GM19240 (cell line): Measurements from ENCODE around the gene SPATA16.
"Not testable (repeated sequence)": the region's sequence is repeated elsewhere in the genome, so short reads cannot be mapped to it uniquely, and the experiment has no call there.

Experiments used
- DNase-seq: peaks from one replicate; pipeline ENCODE4 v3.0.0; 2011; ENCODE audit warnings: low spot score; ENCODE audit not compliant: insufficient read length

SPATA16 gene

GRCh38 chr3:172885704-172886103 is 255.3 kb downstream of the SPATA16 start:
- no peak for DNase-seq

- DNase-seq, result no peak
These were observed 258.5 kb downstream of the SPATA16 start for GRCh38 chr3:172882563-172882962.

- DNase-seq, result not testable (repeated sequence)
These were observed 261.7 kb downstream of the SPATA16 start for GRCh38 chr3:172879381-172879780.

GRCh38 chr3:172877011-172877410 is 264.0 kb downstream of the SPATA16 start:
- no peak for DNase-seq

GRCh38 chr3:172876297-172876696 is 264.7 kb downstream of the SPATA16 start:
- DNase-seq, result no peak

- no peak for DNase-seq
These were observed 266.0 kb downstream of the SPATA16 start for GRCh38 chr3:172875039-172875438.

GRCh38 chr3:172869784-172870518 is 271.1 kb downstream of the SPATA16 start:
- no peak for DNase-seq

GRCh38 chr3:172869368-172869771 is 271.7 kb downstream of the SPATA16 start:
- DNase-seq, result no peak

GRCh38 chr3:172868582-172869200 is 272.3 kb downstream of the SPATA16 start:
- DNase-seq, result no peak

GRCh38 chr3:172866726-172867350 is 274.2 kb downstream of the SPATA16 start:
- not testable (repeated sequence) for DNase-seq

- no peak for DNase-seq
These were observed 282.0 kb downstream of the SPATA16 start for GRCh38 chr3:172859041-172859440.

GRCh38 chr3:172856795-172857742 is 284.0 kb downstream of the SPATA16 start:
- DNase-seq, result no peak

- DNase-seq, result no peak
These were observed 286.0 kb downstream of the SPATA16 start for GRCh38 chr3:172855037-172855436.

GRCh38 chr3:172853921-172854666 is 286.9 kb downstream of the SPATA16 start:
- no peak for DNase-seq

- DNase-seq, result no peak
These were observed 288.0 kb downstream of the SPATA16 start for GRCh38 chr3:172853005-172853404.

- DNase-seq, result no peak
These were observed 292.1 kb downstream of the SPATA16 start for GRCh38 chr3:172848910-172849309.

GRCh38 chr3:172847292-172847691 is 293.7 kb downstream of the SPATA16 start:
- DNase-seq, result no peak

- DNase-seq, result no peak
These were observed 294.3 kb downstream of the SPATA16 start for GRCh38 chr3:172846706-172847105.

GRCh38 chr3:172846103-172846561 is 294.9 kb downstream of the SPATA16 start:
- no peak for DNase-seq

GRCh38 chr3:172844428-172844827 is 296.6 kb downstream of the SPATA16 start:
- DNase-seq, result no peak

GRCh38 chr3:172840913-172841312 is 300.1 kb downstream of the SPATA16 start:
- DNase-seq, result no peak
